ENCODE data around the gene GBGT1.

DNA sequence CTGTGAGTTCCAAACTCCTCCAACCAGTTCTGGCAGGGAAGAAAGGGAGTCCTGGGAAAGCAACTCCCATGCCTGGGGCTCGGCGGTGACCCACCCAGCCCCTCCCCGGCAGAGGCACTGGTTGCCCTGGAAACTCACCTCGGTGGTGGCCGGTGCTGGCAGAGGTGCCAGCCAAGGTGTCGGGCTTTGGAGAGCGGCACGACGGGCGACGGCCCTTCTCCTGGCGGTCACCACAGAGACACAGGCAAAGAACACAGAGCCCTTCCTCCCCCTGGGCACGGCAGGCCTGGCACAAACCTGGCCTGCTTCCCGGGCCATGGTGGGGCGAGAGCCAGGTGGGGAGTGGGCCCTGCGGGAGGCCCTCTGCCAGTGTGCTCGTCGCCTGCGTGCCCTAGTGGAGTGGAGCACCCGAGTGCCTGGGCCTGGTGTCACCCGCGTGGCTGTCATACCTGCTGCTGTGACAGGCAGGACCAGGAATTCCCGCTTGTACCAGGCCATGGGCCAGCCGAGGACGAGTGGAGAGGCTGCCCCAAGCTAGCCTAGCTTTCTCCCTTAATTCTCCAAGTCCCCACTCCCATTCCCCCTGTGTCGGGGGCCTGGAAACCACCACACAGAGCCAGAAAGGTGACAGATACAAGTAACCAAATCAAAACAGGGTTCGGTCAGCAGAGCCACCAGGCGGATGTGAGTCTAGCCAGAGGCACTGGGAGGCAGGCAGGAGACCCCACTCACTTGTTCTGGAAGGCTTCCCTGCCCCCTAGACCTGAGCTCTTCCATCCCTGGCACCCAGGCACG is 34.5 kb downstream of the GBGT1 start:
- TF ChIP-seq CTCF (IDR thresholded peaks at IDR 0.05; ENCODE audit: extremely low read depth in 1 of 2, insufficient read depth in 1 of 2, low read depth in 1 of 2, low read length in 2 of 2): no peak
- no peak for TF ChIP-seq POLR2A (IDR thresholded peaks at IDR 0.05; ENCODE audit: low read depth, low read length)

Measured in endothelial cell of umbilical vein (primary cell).